K562 (cell line): ENCODE results near the gene SPDYE1. TPM values are rescaled to one million over a fixed set of nuclear protein-coding genes. Genes with fewer than 3 reads are reported as not detected.

Experiments
- ATAC-seq: fragments of 200-7000 bp; cut with Tn5 transposase; 3 replicates; pipeline ENCODE4 v1.9.1; 2020; ENCODE audit warnings: moderate library complexity
- BruUV-seq: library from RNA; stranded (reverse); fragments of 400-500 nt; replicated peaks from 2 replicates; lab custom pipeline; 2021; lab: Mats Ljungman, UMichigan
- CTCF ChIA-PET: fragments of 300-600 bp; formaldehyde crosslinking; extraction: SDS; loops from one replicate; lab custom pipeline; 2021; ENCODE audit warnings: low intra/inter-chr PET ratio; lab: Yijun Ruan, JAX
- POLR2A ChIA-PET: fragments of 300-600, 350-650 bp; sonication (Branson Sonifier 250); formaldehyde crosslinking; extraction: SDS; loops from one replicate; lab custom pipeline; 2021; ENCODE audit warnings: antibody characterized with exemption, inconsistent platforms; lab: Yijun Ruan, JAX
- DNase-seq, 4 experiments: peaks; one replicate each; pipeline versions ENCODE4 v3.0.0 to v3.0.0-alpha.2; 2011 to 2018; ENCODE audit warnings: low spot score in 3 of 4, mixed read lengths in 3 of 4; ENCODE audit errors: extremely low read depth in 1 of 4
- FAIRE-seq: peaks from 2 replicates; lab custom pipeline; 2011; peaks lifted over from hg19 to GRCh38; lab: Jason Lieb, UNC
- H2AFZ ChIP-seq: 2 replicates; pipeline ENCODE4 v1.6.0; 2011; ENCODE audit warnings: low read depth, low read length, control low read depth, inconsistent platforms
- H3K27ac ChIP-seq: fragments of 200-600 bp; 3 replicates; pipeline ENCODE4 v1.8.0; 2011; ENCODE audit warnings: low read depth, mild to moderate bottlenecking, control low read depth, inconsistent platforms, low read length, moderate library complexity, mixed read lengths; ENCODE audit errors: extremely low read depth
- H3K27me3 ChIP-seq, 2 experiments: fragments of 300-600 bp in 1 of 2; 2 replicates in 1 of 2; 3 replicates in 1 of 2; pipeline versions ENCODE4 v1.6.0 to v1.8.0; 2011; ENCODE audit warnings: inconsistent platforms in 2 of 2, low read length in 2 of 2, mild to moderate bottlenecking in 1 of 2, mixed read lengths in 1 of 2, moderate library complexity in 1 of 2; ENCODE audit not compliant: control insufficient read depth in 2 of 2, insufficient read depth in 2 of 2
- H3K36me3 ChIP-seq: fragments of 300-600 bp; 3 replicates; pipeline ENCODE4 v1.8.0; 2011; ENCODE audit warnings: mild to moderate bottlenecking, low read length, inconsistent platforms; ENCODE audit not compliant: control insufficient read depth, insufficient read depth
- H3K4me1 ChIP-seq, 2 experiments: fragments of 200-600 bp in 1 of 2; replicated peaks in 1 of 2; 2 replicates in 1 of 2; 3 replicates in 1 of 2; pipeline versions ENCODE4 v1.5.1 to v1.8.0; 2011; ENCODE audit warnings: inconsistent platforms in 2 of 2, low read length in 2 of 2, mild to moderate bottlenecking in 1 of 2, mixed read lengths in 1 of 2, moderate library complexity in 1 of 2; ENCODE audit not compliant: control insufficient read depth in 2 of 2, insufficient read depth in 2 of 2
- H3K4me2 ChIP-seq: 2 replicates; pipeline ENCODE4 v1.6.1; 2011; ENCODE audit warnings: low read length, control low read depth, inconsistent platforms, mixed read lengths; ENCODE audit not compliant: insufficient read depth
- H3K4me3 ChIP-seq: fragments of 200-600 bp; sonication (generic), shearing (Covaris generic); 2 replicates; pipeline ENCODE4 v1.5.1; 2016; ENCODE audit warnings: control low read depth, inconsistent platforms
- H3K79me2 ChIP-seq: fragments of 200-600 bp; 3 replicates; pipeline ENCODE4 v1.8.0; 2011; ENCODE audit warnings: low read length, inconsistent platforms; ENCODE audit not compliant: control insufficient read depth, insufficient read depth
- H3K9ac ChIP-seq, 2 experiments: 2 replicates each; pipeline versions ENCODE4 v1.6.0 to v1.6.1; 2011; ENCODE audit warnings: low read depth in 2 of 2, low read length in 2 of 2, control low read depth in 1 of 2, inconsistent platforms in 1 of 2, mild to moderate bottlenecking in 1 of 2, mixed read lengths in 1 of 2; ENCODE audit not compliant: insufficient read depth in 1 of 2
- H3K9me1 ChIP-seq: one replicate; pipeline ENCODE4 v1.6.0; 2011; ENCODE audit warnings: inconsistent platforms, mild to moderate bottlenecking, low read length, moderate library complexity; ENCODE audit not compliant: control insufficient read depth, insufficient read depth
- H3K9me3 ChIP-seq: replicated peaks from 2 replicates; pipeline ENCODE4 v1.5.1; 2011; ENCODE audit warnings: low read depth, low read length, inconsistent platforms; ENCODE audit not compliant: control insufficient read depth, insufficient read depth
- H4K20me1 ChIP-seq: replicated peaks from 2 replicates; pipeline ENCODE4 v1.6.1; 2011; ENCODE audit warnings: low read length, inconsistent platforms, mixed read lengths; ENCODE audit not compliant: control insufficient read depth, insufficient read depth
- BRCA1 ChIP-seq, 2 experiments: fragments of 450-650 bp in 1 of 2; sonication (generic) in 1 of 2; formaldehyde crosslinking in 1 of 2; IDR thresholded peaks; 2 replicates each; pipeline versions ENCODE4 v1.5.0 to v1.6.1; 2017 to 2020; ENCODE audit warnings: mild to moderate bottlenecking in 1 of 2, missing genetic modification reagents in 1 of 2
- RBFOX2 ChIP-seq: fragments of 200-400 bp; formaldehyde crosslinking; IDR thresholded peaks from 2 replicates; pipeline ENCODE4 v1.6.1; 2017; ENCODE audit warnings: low read depth, mild to moderate bottlenecking, low read length, moderate library complexity
- WGBS: fragments of 100-300 bp; shearing (Covaris generic); methylation state at CpG from one replicate; pipeline ENCODE4 v1.1.6; 2016; ENCODE audit warnings: low coverage, mixed read lengths; ENCODE audit not compliant: insufficient coverage; ENCODE audit errors: missing lambda C conversion rate; 5-methylcytosine and 5-hydroxymethylcytosine counted together
- in situ Hi-C: fragments of 300-500 bp; cut with MboI; formaldehyde crosslinking; loops from 4 replicates; pipeline ENCODE4 v1.15.0; 2018; ENCODE audit warnings: inconsistent platforms, mixed read lengths
- intact Hi-C: fragments of 100-400 bp; cut with micrococcal nuclease; formaldehyde crosslinking; loops from 2 replicates; pipeline ENCODE4 v1.14.2; 2022
- polyA plus RNA-seq, 8 experiments: library from polyadenylated mRNA; depleted of rRNA in 4 of 8; stranded (reverse) in 5 of 8; unstranded in 3 of 8; fragments of >200 nt; fragmentation: Nextera tagmentation in 2 of 8; fragmentation: Illumina TruSeq in 1 of 8; extraction: Ambion mirVana in 2 of 8; extraction: Trizol in 1 of 8; gene quantifications; 2 replicates each; pipeline versions ENCODE4 v1.2.1 to v1.2.3, GENCODE V29; 2011 to 2014; ENCODE audit warnings: inconsistent platforms in 1 of 8, missing spikeins in 1 of 8
- total RNA-seq, 7 experiments: library from RNA; depleted of rRNA in 6 of 7; stranded (reverse); fragments of >200 nt in 6 of 7; fragmentation: Illumina TruSeq in 2 of 7; extraction: Trizol in 2 of 7; gene quantifications; 2 replicates each; pipeline versions ENCODE4 v1.2.1 to v1.2.3, GENCODE V29; 2011 to 2021; ENCODE audit warnings: low replicate concordance in 1 of 7

Gene SPDYE1
- total and polyA plus RNA-seq, 9 of the 15 experiments (the other 6 are each of a cell fraction or from before 2014, with no cell fraction given): 0.04 to 0.10 TPM; not detected in 7

- no peaks in the 10 kb centered on the region for H3K9me3 ChIP-seq
- TF ChIP-seq RBFOX2 (peak; percentile 19; the same call in 1 of the 2 replicates), BRCA1 (IDR thresholded peaks at IDR 0.05) (no peak), BRCA1 (CRISPR knock-in tag; IDR thresholded peaks at IDR 0.05) (no peak)
- in situ Hi-C loops: no loop called here
- ATAC-seq: no peak
- peaks cover 33% of the 10 kb centered on the region for H3K79me2 ChIP-seq
- BruUV-seq: no TSS peak
- peaks cover 7% of the 10 kb centered on the region for H3K9me1 ChIP-seq
- H3K36me3 ChIP-seq: peaks cover 64% of the 10 kb centered on the region; the same call in 2 of the 3 replicates
- H4K20me1 ChIP-seq: peaks cover 12% of the 10 kb centered on the region; the same call in 1 of the 2 replicates
- intact Hi-C loops: no loop called here
- H3K9ac ChIP-seq: 0 out of 4 replicates have a peak overlapping the region, but pooled peaks of 1 of the 2 experiments have one; percentile 67
- H3K27me3 ChIP-seq: no peaks in the 10 kb centered on the region
- DNase-seq: no peak
- peaks cover 6 to 9% of the 10 kb centered on the region in 2 experiments; a peak in 3 of 5 replicates for H3K4me1 ChIP-seq
- CTCF ChIA-PET: no interaction called here
- POLR2A ChIA-PET: interaction anchor here (0.6 to 0.9 kb wide), 3 partner anchors 11 to 17 kb away, joined by 3 read pairs; no protein-coding TSS in a partner anchor
- no peak for FAIRE-seq
- H3K27ac ChIP-seq: no peak overlapping the region
- no peak overlapping the region for H3K4me3 ChIP-seq
- H2AFZ ChIP-seq: no peak overlapping the region
- H3K4me2 ChIP-seq: no peak overlapping the region
- 81% methylated on average over 14 of the region's 14 CpGs for WGBS
Observed at GRCh38 chr7:44050121-44050914, 52.6 kb downstream of the SPDYE1 start.
